Vagina (tissue), 2 donors: ENCODE measurements around the gene SSU72.

ENCODE experiments used
- POLR2AphosphoS5 ChIP-seq, 2 donors: sonication (generic); formaldehyde crosslinking; IDR thresholded peaks; one replicate each; pipeline ENCODE4 v1.9.0; 2017; ENCODE audit warnings: antibody characterized with exemption in 2 of 2, mild to moderate bottlenecking in 2 of 2, low read depth in 1 of 2; ENCODE audit not compliant: insufficient read depth in 1 of 2
- TF ChIP-seq, protein P1 (sequence below), 3 experiments: fragments of 450-650 bp in 2 of 3; fragments of 200-600 bp in 1 of 3; sonication (generic) in 1 of 3; IDR thresholded peaks; one replicate each; pipeline ENCODE4 v1.5.1; 2017 to 2019; ENCODE audit warnings: antibody characterized with exemption in 3 of 3, mild to moderate bottlenecking in 2 of 3, moderate library complexity in 2 of 3

GRCh38 chr1:1594602-1595260, 20.1 kb upstream of the SSU72 start:
- TF ChIP-seq POLR2AphosphoS5 (IDR thresholded peaks at IDR 0.05; ENCODE audit: insufficient read depth in 1 of 2, low read depth in 1 of 2), result no peak
- TF ChIP-seq, protein P1, sequence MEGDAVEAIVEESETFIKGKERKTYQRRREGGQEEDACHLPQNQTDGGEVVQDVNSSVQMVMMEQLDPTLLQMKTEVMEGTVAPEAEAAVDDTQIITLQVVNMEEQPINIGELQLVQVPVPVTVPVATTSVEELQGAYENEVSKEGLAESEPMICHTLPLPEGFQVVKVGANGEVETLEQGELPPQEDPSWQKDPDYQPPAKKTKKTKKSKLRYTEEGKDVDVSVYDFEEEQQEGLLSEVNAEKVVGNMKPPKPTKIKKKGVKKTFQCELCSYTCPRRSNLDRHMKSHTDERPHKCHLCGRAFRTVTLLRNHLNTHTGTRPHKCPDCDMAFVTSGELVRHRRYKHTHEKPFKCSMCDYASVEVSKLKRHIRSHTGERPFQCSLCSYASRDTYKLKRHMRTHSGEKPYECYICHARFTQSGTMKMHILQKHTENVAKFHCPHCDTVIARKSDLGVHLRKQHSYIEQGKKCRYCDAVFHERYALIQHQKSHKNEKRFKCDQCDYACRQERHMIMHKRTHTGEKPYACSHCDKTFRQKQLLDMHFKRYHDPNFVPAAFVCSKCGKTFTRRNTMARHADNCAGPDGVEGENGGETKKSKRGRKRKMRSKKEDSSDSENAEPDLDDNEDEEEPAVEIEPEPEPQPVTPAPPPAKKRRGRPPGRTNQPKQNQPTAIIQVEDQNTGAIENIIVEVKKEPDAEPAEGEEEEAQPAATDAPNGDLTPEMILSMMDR (IDR thresholded peaks at IDR 0.05), result no peak
